H1 (cell line): ENCODE results near the gene CHST13. TPM values are rescaled to one million over a fixed set of nuclear protein-coding genes. Genes with fewer than 3 reads are reported as not detected.
A peak's percentile ranks its signal among the peaks of the same experiment; 100 is the strongest.

ENCODE experiments used
- CTCF ChIA-PET: fragments of 300-600 bp; sonication (Branson Sonifier 250); formaldehyde crosslinking; loops from one replicate; lab custom pipeline; 2021; ENCODE audit not compliant: partially characterized antibody; lab: Charles Lee
- POLR2A ChIA-PET: fragments of 300-600 bp; sonication (Branson Sonifier 250); formaldehyde crosslinking; loops from one replicate; lab custom pipeline; 2021; ENCODE audit warnings: inconsistent platforms; ENCODE audit not compliant: partially characterized antibody; lab: Charles Lee
- DNase-seq, 2 experiments: peaks; one replicate each; pipeline versions ENCODE4 v3.0.0 to v3.0.0-alpha.2; 2010 to 2022; ENCODE audit warnings: low spot score in 2 of 2, low read depth in 1 of 2, mixed read lengths in 1 of 2
- FAIRE-seq: peaks from 2 replicates; lab custom pipeline; 2011; peaks lifted over from hg19 to GRCh38; lab: Jason Lieb, UNC
- H2AFZ ChIP-seq: 2 replicates; pipeline ENCODE4 v1.8.1; 2012; ENCODE audit warnings: low read length, inconsistent platforms
- H2AK5ac ChIP-seq: 2 replicates; pipeline ENCODE4 v1.6.1; 2013; ENCODE audit warnings: low read depth, low read length
- H2BK120ac ChIP-seq: replicated peaks from 2 replicates; pipeline ENCODE3; 2013; ENCODE audit warnings: low read depth, low read length, inconsistent platforms
- H2BK12ac ChIP-seq: 2 replicates; pipeline ENCODE4 v1.6.1; 2013; ENCODE audit warnings: low read depth, low read length
- H2BK15ac ChIP-seq: 2 replicates; pipeline ENCODE4 v1.6.1; 2013; ENCODE audit warnings: low read length
- H2BK20ac ChIP-seq: 2 replicates; pipeline ENCODE4 v1.6.1; 2013; ENCODE audit warnings: low read length
- H2BK5ac ChIP-seq: 2 replicates; pipeline ENCODE4 v1.6.1; 2013; ENCODE audit warnings: low read depth, low read length
- H3K14ac ChIP-seq: 2 replicates; pipeline ENCODE4 v1.6.1; 2013; ENCODE audit warnings: inconsistent platforms; ENCODE audit not compliant: insufficient read length
- H3K18ac ChIP-seq: 2 replicates; pipeline ENCODE4 v1.6.1; 2013; ENCODE audit warnings: low read length; ENCODE audit errors: extremely low read depth
- H3K23ac ChIP-seq: 2 replicates; pipeline ENCODE4 v1.6.1; 2013; ENCODE audit warnings: inconsistent platforms; ENCODE audit not compliant: insufficient read length
- H3K23me2 ChIP-seq: 2 replicates; pipeline ENCODE4 v1.6.1; 2013; ENCODE audit warnings: low read depth, low read length
- H3K27ac ChIP-seq: 2 replicates; pipeline ENCODE4 v1.6.1; 2011; ENCODE audit warnings: low read depth, low read length, inconsistent platforms
- H3K27me3 ChIP-seq, 4 experiments: replicated peaks in 1 of 4; 1 replicate in 1 of 4; 2 replicates in 3 of 4; pipeline versions ENCODE4 v1.6.1 to v1.8.1; 2011 to 2013; ENCODE audit warnings: low read length in 3 of 4, mild to moderate bottlenecking in 3 of 4, inconsistent platforms in 2 of 4, mixed read lengths in 2 of 4, moderate library complexity in 1 of 4; ENCODE audit not compliant: control insufficient read depth in 3 of 4, insufficient read depth in 3 of 4; ENCODE audit errors: extremely low read depth in 1 of 4
- H3K36me3 ChIP-seq, 4 experiments: 2 replicates each; pipeline versions ENCODE4 v1.6.1 to v1.8.1; 2011 to 2013; ENCODE audit warnings: mild to moderate bottlenecking in 4 of 4, low read length in 3 of 4, moderate library complexity in 2 of 4, control low read depth in 1 of 4, inconsistent platforms in 1 of 4; ENCODE audit not compliant: insufficient read depth in 4 of 4, control insufficient read depth in 2 of 4
- H3K4ac ChIP-seq: replicated peaks from 2 replicates; pipeline ENCODE3; 2013; ENCODE audit warnings: low read length, low read depth, mixed read lengths, inconsistent platforms; ENCODE audit not compliant: insufficient read length
- H3K4me1 ChIP-seq, 4 experiments: replicated peaks in 1 of 4; 1 replicate in 1 of 4; 2 replicates in 3 of 4; pipeline versions ENCODE4 v1.6.1 to v1.8.1; 2011 to 2013; ENCODE audit warnings: low read length in 3 of 4, inconsistent platforms in 2 of 4, mixed read lengths in 1 of 4; ENCODE audit not compliant: insufficient read depth in 4 of 4, control insufficient read depth in 3 of 4
- H3K4me2 ChIP-seq, 2 experiments: 2 replicates each; pipeline versions ENCODE4 v1.6.1 to v1.8.1; 2011 to 2013; ENCODE audit warnings: low read depth in 2 of 2, low read length in 2 of 2, control low read depth in 1 of 2, inconsistent platforms in 1 of 2, mild to moderate bottlenecking in 1 of 2; ENCODE audit not compliant: insufficient read depth in 1 of 2
- H3K4me3 ChIP-seq, 4 experiments: fragments of 200-600, 300-600 bp in 1 of 4; sonication (generic), shearing (Covaris generic), sonication (Bioruptor Twin) in 1 of 4; 2 replicates each; pipeline versions ENCODE4 v1.5.1 to v1.8.1; 2011 to 2016; ENCODE audit warnings: low read length in 4 of 4, low read depth in 3 of 4, control low read depth in 2 of 4, inconsistent platforms in 2 of 4, mild to moderate bottlenecking in 2 of 4, mixed read lengths in 1 of 4, moderate library complexity in 1 of 4; ENCODE audit not compliant: insufficient read depth in 2 of 4; ENCODE audit errors: extremely low read depth in 1 of 4
- H3K56ac ChIP-seq: replicated peaks from 2 replicates; pipeline ENCODE3; 2013; ENCODE audit warnings: low read depth, mild to moderate bottlenecking, mixed read lengths, low read length, inconsistent platforms; ENCODE audit not compliant: insufficient read length
- H3K79me1 ChIP-seq: 2 replicates; pipeline ENCODE4 v1.6.1; 2013; ENCODE audit warnings: low read depth, low read length, control low read depth
- H3K79me2 ChIP-seq, 2 experiments: 2 replicates each; pipeline versions ENCODE4 v1.6.1 to v1.8.1; 2012 to 2013; ENCODE audit warnings: low read length in 2 of 2, mild to moderate bottlenecking in 2 of 2, inconsistent platforms in 1 of 2; ENCODE audit not compliant: insufficient read depth in 2 of 2, control insufficient read depth in 1 of 2
- H3K9ac ChIP-seq, 4 experiments: replicated peaks in 1 of 4; 1 replicate in 1 of 4; 2 replicates in 3 of 4; pipeline versions ENCODE4 v1.6.1 to v1.8.1; 2011 to 2013; ENCODE audit warnings: low read depth in 3 of 4, low read length in 3 of 4, control low read depth in 2 of 4, mild to moderate bottlenecking in 2 of 4, moderate library complexity in 2 of 4, inconsistent platforms in 1 of 4; ENCODE audit errors: extremely low read depth in 1 of 4
- H3K9me3 ChIP-seq, 2 experiments: 2 replicates each; pipeline versions ENCODE4 v1.6.1 to v1.8.1; 2012 to 2013; ENCODE audit warnings: mild to moderate bottlenecking in 2 of 2, moderate library complexity in 2 of 2, control low read depth in 1 of 2, inconsistent platforms in 1 of 2, low read depth in 1 of 2, low read length in 1 of 2, mixed read lengths in 1 of 2; ENCODE audit not compliant: insufficient read depth in 2 of 2
- H4K20me1 ChIP-seq, 2 experiments: replicated peaks in 1 of 2; 2 replicates each; pipeline versions ENCODE3 to v1.8.1; 2011 to 2013; ENCODE audit warnings: inconsistent platforms in 2 of 2, low read length in 2 of 2, mild to moderate bottlenecking in 1 of 2; ENCODE audit not compliant: insufficient read depth in 2 of 2, control insufficient read depth in 1 of 2
- H4K5ac ChIP-seq: 2 replicates; pipeline ENCODE4 v1.6.1; 2013; ENCODE audit warnings: low read length, low read depth, mixed read lengths, inconsistent platforms; ENCODE audit not compliant: insufficient read length
- H4K8ac ChIP-seq: 2 replicates; pipeline ENCODE4 v1.8.0; 2013; ENCODE audit warnings: mild to moderate bottlenecking, moderate library complexity, low read length, inconsistent platforms; ENCODE audit not compliant: insufficient read depth; ENCODE audit errors: extremely low read depth
- H4K91ac ChIP-seq: replicated peaks from 2 replicates; pipeline ENCODE3; 2013; ENCODE audit warnings: low read length, mixed read lengths, inconsistent platforms; ENCODE audit not compliant: insufficient read length
- ASH2L ChIP-seq: fragments of 200-600, 300-600 bp; sonication (generic); IDR thresholded peaks from one replicate; pipeline ENCODE4 v1.7.1; 2017; ENCODE audit warnings: low read length
- BCL11A ChIP-seq, 2 experiments: IDR thresholded peaks; one replicate each; pipeline ENCODE4 v1.6.1; 2011; ENCODE audit warnings: low read depth in 2 of 2, low read length in 2 of 2, mild to moderate bottlenecking in 2 of 2
- HDAC2 ChIP-seq, 2 experiments: fragments of 300-600 bp in 1 of 2; sonication (generic) in 1 of 2; IDR thresholded peaks; 2 replicates each; pipeline ENCODE4 v1.6.1; 2011 to 2012; ENCODE audit warnings: low read depth in 2 of 2, low read length in 2 of 2, mild to moderate bottlenecking in 2 of 2, moderate library complexity in 2 of 2, borderline replicate concordance in 1 of 2, inconsistent platforms in 1 of 2
- JUN ChIP-seq: IDR thresholded peaks from 2 replicates; pipeline ENCODE4 v1.6.1; 2011; ENCODE audit warnings: low read depth, mild to moderate bottlenecking, improper control_type of control experiment, low read length
- KDM5A ChIP-seq: fragments of 200-600 bp; IDR thresholded peaks from 2 replicates; pipeline ENCODE4 v1.7.1; 2012; ENCODE audit warnings: mild to moderate bottlenecking, low read length, inconsistent platforms, mixed read lengths
- TBP ChIP-seq: IDR thresholded peaks from 2 replicates; pipeline ENCODE4 v1.6.1; 2011; ENCODE audit warnings: low read depth, low read length, improper control_type of control experiment
- WGBS, 2 experiments: shearing (Covaris generic) in 1 of 2; methylation state at CpG; one replicate each; pipeline versions ENCODE4 v1.1.6 to v1.1.7; 2013 to 2015; ENCODE audit warnings: low lambda C conversion rate in 2 of 2, mixed read lengths in 2 of 2, inconsistent platforms in 1 of 2, low coverage in 1 of 2, missing lambda C conversion rate in 1 of 2; ENCODE audit not compliant: insufficient replicate concordance in 2 of 2, insufficient coverage in 1 of 2, insufficient read length in 1 of 2; ENCODE audit errors: extremely low coverage in 1 of 2, missing lambda C conversion rate in 1 of 2; 5-methylcytosine and 5-hydroxymethylcytosine counted together
- polyA plus RNA-seq, 7 experiments: library from polyadenylated mRNA; depleted of rRNA in 3 of 7; stranded (reverse) in 5 of 7; unstranded in 2 of 7; fragments of >200 nt in 5 of 7; fragments of 200-250 nt in 2 of 7; gene quantifications; 1 replicate in 5 of 7; 2 replicates in 1 of 7; 4 replicates in 1 of 7; pipeline versions ENCODE4 v1.2.1 to v1.2.3, GENCODE V29; 2011 to 2013; ENCODE audit warnings: missing spikeins in 2 of 7, mixed read lengths in 2 of 7
- total RNA-seq: library from RNA; stranded (reverse); fragmentation: NEBNext Ultra II Directional; extraction: Animal tissue kit (Norgen Biotek cat#: 25700); gene quantifications from 2 replicates; pipeline ENCODE4 v1.2.1, GENCODE V29; 2021
- TF ChIP-seq, protein P1 (sequence below), 3 experiments: IDR thresholded peaks; 1 replicate in 2 of 3; 2 replicates in 1 of 3; pipeline versions ENCODE4 v1.5.1 to v1.6.1; 2011; ENCODE audit warnings: low read length in 3 of 3, mild to moderate bottlenecking in 3 of 3, inconsistent platforms in 2 of 3, low read depth in 1 of 3, moderate library complexity in 1 of 3; ENCODE audit not compliant: insufficient read depth in 1 of 3; ENCODE audit errors: control extremely low read depth in 1 of 3

Gene CHST13
- total and polyA plus RNA-seq, 2 of the 8 experiments (the other 6 are each of a cell fraction or from before 2014, with no cell fraction given) = 5.4 to 11.7 TPM

DNA sequence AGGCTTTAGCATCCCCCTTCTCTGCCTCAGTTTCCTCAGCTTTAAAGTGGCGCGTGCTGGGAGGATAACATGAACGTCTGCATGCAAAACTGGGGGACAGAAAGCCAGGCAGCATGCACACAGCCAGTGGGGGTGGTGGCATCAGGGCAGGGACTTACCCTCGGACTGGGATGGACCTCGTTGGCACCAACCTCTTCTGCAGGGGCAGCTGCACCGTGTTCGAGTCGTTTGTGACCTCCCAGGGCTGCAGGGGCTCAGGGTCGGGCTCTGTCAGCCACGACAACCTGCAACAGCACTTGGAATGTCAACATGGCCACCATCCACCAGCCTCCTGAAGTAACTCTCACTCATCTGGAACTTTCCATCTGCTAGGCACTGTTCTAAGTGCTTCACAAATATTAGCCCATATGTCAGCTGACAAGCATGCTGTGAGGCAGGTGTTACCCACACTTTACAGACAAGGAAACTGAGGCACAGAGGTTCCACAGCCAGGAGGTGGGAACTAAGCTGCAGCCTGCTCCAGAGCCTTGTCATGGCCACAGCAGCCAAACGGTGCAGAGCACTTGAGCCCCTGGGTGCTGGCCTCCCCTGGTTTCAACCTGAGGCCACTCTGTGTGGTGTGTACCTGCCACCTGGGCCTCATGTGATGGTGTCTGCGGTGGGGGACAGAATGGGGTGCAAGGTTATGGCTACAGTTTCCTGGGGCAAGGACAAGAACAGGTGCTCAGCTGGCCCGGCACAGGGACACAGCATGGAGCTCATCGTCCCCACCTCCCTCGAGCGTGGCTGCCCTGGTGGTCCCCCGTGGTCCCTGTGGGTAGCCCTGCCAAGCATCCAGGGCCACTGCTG, 28.1 kb downstream of the CHST13 start:
- Histone ChIP-seq H3K14ac (no peak overlapping the region), H3K56ac (no peak overlapping the region), H4K91ac (peak overlapping the region; percentile 29), H4K20me1 (peaks cover 0 to 5% of the 10 kb centered on the region in 2 experiments), H3K9ac (no peak overlapping the region), H3K9me3 (no peaks in the 10 kb centered on the region)
- TF ChIP-seq JUN (no peak), KDM5A (no peak), ASH2L (no peak), TBP (no peak), HDAC2 (IDR thresholded peaks at IDR 0.05; ENCODE audit: borderline replicate concordance in 1 of 2, low read depth in 2 of 2, low read length in 2 of 2) (no peak), BCL11A (IDR thresholded peaks at IDR 0.05; ENCODE audit: low read depth in 2 of 2, low read length in 2 of 2) (no peak)
- TF ChIP-seq, protein P1, sequence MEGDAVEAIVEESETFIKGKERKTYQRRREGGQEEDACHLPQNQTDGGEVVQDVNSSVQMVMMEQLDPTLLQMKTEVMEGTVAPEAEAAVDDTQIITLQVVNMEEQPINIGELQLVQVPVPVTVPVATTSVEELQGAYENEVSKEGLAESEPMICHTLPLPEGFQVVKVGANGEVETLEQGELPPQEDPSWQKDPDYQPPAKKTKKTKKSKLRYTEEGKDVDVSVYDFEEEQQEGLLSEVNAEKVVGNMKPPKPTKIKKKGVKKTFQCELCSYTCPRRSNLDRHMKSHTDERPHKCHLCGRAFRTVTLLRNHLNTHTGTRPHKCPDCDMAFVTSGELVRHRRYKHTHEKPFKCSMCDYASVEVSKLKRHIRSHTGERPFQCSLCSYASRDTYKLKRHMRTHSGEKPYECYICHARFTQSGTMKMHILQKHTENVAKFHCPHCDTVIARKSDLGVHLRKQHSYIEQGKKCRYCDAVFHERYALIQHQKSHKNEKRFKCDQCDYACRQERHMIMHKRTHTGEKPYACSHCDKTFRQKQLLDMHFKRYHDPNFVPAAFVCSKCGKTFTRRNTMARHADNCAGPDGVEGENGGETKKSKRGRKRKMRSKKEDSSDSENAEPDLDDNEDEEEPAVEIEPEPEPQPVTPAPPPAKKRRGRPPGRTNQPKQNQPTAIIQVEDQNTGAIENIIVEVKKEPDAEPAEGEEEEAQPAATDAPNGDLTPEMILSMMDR (IDR thresholded peaks at IDR 0.05; ENCODE audit: control extremely low read depth in 1 of 3, insufficient read depth in 1 of 3, low read depth in 1 of 3, low read length in 3 of 3) = no peak
- TF ChIP-seq, all 59 proteins: peak for 0
- Histone ChIP-seq H3K27ac (no peak overlapping the region), H2AFZ (no peak overlapping the region), H2BK120ac (no peak overlapping the region), H3K4ac (no peak overlapping the region), H3K79me2 (no peaks in the 10 kb centered on the region), H3K4me3 (no peak overlapping the region), H3K79me1 (no peaks in the 10 kb centered on the region), H3K4me2 (no peak overlapping the region), H3K36me3 (no peaks in the 10 kb centered on the region; a peak in 1 of 8 replicates), H2BK12ac (peak overlapping the region; percentile 50; the same call in 1 of the 2 replicates), H3K23me2 (peaks cover 9% of the 10 kb centered on the region; the same call in 1 of the 2 replicates), H2AK5ac (no peak overlapping the region), H2BK20ac (no peak overlapping the region; the same call in 1 of the 2 replicates), H2BK15ac (no peak overlapping the region), H4K8ac (no peak overlapping the region), H3K27me3 (no peaks in the 10 kb centered on the region), H3K23ac (no peak overlapping the region), H3K18ac (no peak overlapping the region), H3K4me1 (peaks cover 0 to 20% (median 10%) of the 10 kb centered on the region in 4 experiments; a peak in 6 of 7 replicates), H2BK5ac (no peak overlapping the region), H4K5ac (no peak overlapping the region)
- DNase-seq (no peak), FAIRE-seq (no peak)
- CTCF ChIA-PET = interaction anchor here (1.0 to 2.9 kb wide), 6 partner anchors 9 to 305 kb away, joined by 3 to 12 read pairs (median 4); partner anchors contain the start of gene CHST13
- POLR2A ChIA-PET = no interaction called here
- 89% methylated on average over 16 of the region's 17 CpGs; no CpG with 5 or more reads in 1 of the 2 experiments for WGBS, 2 experiments
